T-helper 2 cell (primary cell): ENCODE measurements around the gene MAN1C1.
A peak's percentile ranks its signal among the peaks of the same experiment; 100 is the strongest.
"Not testable (repeated sequence)": the region's sequence is repeated elsewhere in the genome, so short reads cannot be mapped to it uniquely, and the experiment has no call there.

Source experiments
- DNase-seq, 5 experiments: peaks; one replicate each; pipeline versions ENCODE4 v3.0.0 to v3.0.0-alpha.2; 2012 to 2022

MAN1C1 gene

GRCh38 chr1:25583519-25584370, 32.8 kb upstream of the MAN1C1 start:
- no peak for DNase-seq

- DNase-seq = no peak
Observed at GRCh38 chr1:25586181-25586588, 30.4 kb upstream of the MAN1C1 start.

GRCh38 chr1:25587290-25587689, 29.3 kb upstream of the MAN1C1 start:
- DNase-seq = no peak

GRCh38 chr1:25588224-25588623, 28.4 kb upstream of the MAN1C1 start:
- DNase-seq = not testable (repeated sequence)

- DNase-seq = not testable (repeated sequence)
Observed at GRCh38 chr1:25588786-25589185, 27.8 kb upstream of the MAN1C1 start.

- DNase-seq = no peak
Observed at GRCh38 chr1:25590096-25590824, 26.3 kb upstream of the MAN1C1 start.

GRCh38 chr1:25593861-25594260, 22.7 kb upstream of the MAN1C1 start:
- DNase-seq = no peak

GRCh38 chr1:25594971-25595370, 21.6 kb upstream of the MAN1C1 start:
- DNase-seq = no peak

GRCh38 chr1:25596641-25597040, 19.9 kb upstream of the MAN1C1 start:
- not testable (repeated sequence) for DNase-seq

GRCh38 chr1:25598879-25599278, 17.7 kb upstream of the MAN1C1 start:
- DNase-seq = no peak

GRCh38 chr1:25599969-25600610, 16.5 kb upstream of the MAN1C1 start:
- DNase-seq = no peak

GRCh38 chr1:25600971-25601699, 15.5 kb upstream of the MAN1C1 start:
- DNase-seq = not testable (repeated sequence)

GRCh38 chr1:25603779-25604538, 12.6 kb upstream of the MAN1C1 start:
- not testable (repeated sequence) for DNase-seq

GRCh38 chr1:25607123-25607522, 9.5 kb upstream of the MAN1C1 start:
- DNase-seq = no peak

GRCh38 chr1:25608488-25609178, 8.0 kb upstream of the MAN1C1 start:
- DNase-seq = peak; percentile 61 to 90 (median 80)

GRCh38 chr1:25609921-25610320, 6.7 kb upstream of the MAN1C1 start:
- DNase-seq = no peak

GRCh38 chr1:25610822-25611630, 5.6 kb upstream of the MAN1C1 start:
- DNase-seq = peak in 1 of 5 experiments; percentile 34

GRCh38 chr1:25611843-25612242, 4.7 kb upstream of the MAN1C1 start:
- DNase-seq = no peak

- no peak for DNase-seq
Observed at GRCh38 chr1:25612421-25612820, 4.2 kb upstream of the MAN1C1 start.

- no peak for DNase-seq
Observed at GRCh38 chr1:25613091-25613490, 3.5 kb upstream of the MAN1C1 start.
